B cell (primary cell): ENCODE results near the gene PLEKHG4B. TPM values are rescaled to one million over a fixed set of nuclear protein-coding genes. Genes with fewer than 3 reads are reported as not detected.

Source experiments
- ATAC-seq: fragments of 200-7000 bp; cut with Tn5 transposase; one replicate; pipeline ENCODE4 v1.10.0; 2021; ENCODE audit warnings: low read depth, mild to moderate bottlenecking, moderate number of reproducible peaks, moderate library complexity
- CTCF ChIA-PET: fragments of 350-600 bp; sonication (Branson Sonifier 250); formaldehyde crosslinking; loops from one replicate; lab custom pipeline; 2021; ENCODE audit warnings: antibody characterized with exemption, inconsistent platforms; lab: Charles Lee
- POLR2A ChIA-PET: fragments of 350-600 bp; sonication (Branson Sonifier 250); formaldehyde crosslinking; loops from one replicate; lab custom pipeline; 2021; ENCODE audit warnings: antibody characterized with exemption; lab: Charles Lee
- DNase-seq: peaks from one replicate; pipeline ENCODE4 v3.0.0; 2013
- H2AFZ ChIP-seq: 2 replicates; pipeline ENCODE4 v1.6.1; 2012; ENCODE audit warnings: mild to moderate bottlenecking, low read depth, low read length; ENCODE audit not compliant: insufficient read depth, poor library complexity, severe bottlenecking
- H3K27ac ChIP-seq, 2 donors: 1 replicate in 1 of 2; 2 replicates in 1 of 2; pipeline ENCODE4 v1.5.1; 2012 to 2013; ENCODE audit warnings: low read length in 2 of 2, mild to moderate bottlenecking in 2 of 2, moderate library complexity in 1 of 2
- H3K27me3 ChIP-seq, 4 experiments: fragments of 200-600 bp in 1 of 4; sonication (generic) in 1 of 4; replicated peaks in 1 of 4; 1 replicate in 2 of 4; 2 replicates in 2 of 4; pipeline versions ENCODE4 v1.6.1 to v1.7.0; 2013 to 2016; ENCODE audit warnings: low read length in 3 of 4, mild to moderate bottlenecking in 2 of 4, mixed read lengths in 1 of 4, moderate library complexity in 1 of 4; ENCODE audit not compliant: insufficient read depth in 4 of 4, control insufficient read depth in 3 of 4; ENCODE audit errors: control extremely low read depth in 1 of 4
- H3K36me3 ChIP-seq, 2 experiments: replicated peaks in 1 of 2; 1 replicate in 1 of 2; 2 replicates in 1 of 2; pipeline versions ENCODE4 v1.6.1 to v1.7.1; 2013; ENCODE audit warnings: low read length in 1 of 2; ENCODE audit not compliant: insufficient read depth in 2 of 2, control insufficient read depth in 1 of 2; ENCODE audit errors: control extremely low read depth in 1 of 2, extremely low read depth in 1 of 2
- H3K4me1 ChIP-seq, 2 donors: fragments of 200-600 bp in 1 of 2; sonication (generic) in 1 of 2; 1 replicate in 1 of 2; 2 replicates in 1 of 2; pipeline versions ENCODE4 v1.5.1 to v1.6.1; 2013 to 2017; ENCODE audit warnings: low read length in 2 of 2; ENCODE audit not compliant: control insufficient read depth in 2 of 2, insufficient read depth in 2 of 2
- H3K4me2 ChIP-seq: replicated peaks from 2 replicates; pipeline ENCODE3; 2012; ENCODE audit warnings: mild to moderate bottlenecking, low read depth, low read length; ENCODE audit not compliant: poor library complexity, severe bottlenecking
- H3K4me3 ChIP-seq, 5 experiments: fragments of 200-600 bp in 1 of 5; sonication (generic) in 1 of 5; 1 replicate in 3 of 5; 2 replicates in 2 of 5; pipeline versions ENCODE4 v1.5.1 to v1.7.0; 2011 to 2016; ENCODE audit warnings: low read length in 4 of 5, mild to moderate bottlenecking in 4 of 5, low read depth in 2 of 5, control low read depth in 1 of 5, moderate library complexity in 1 of 5; ENCODE audit not compliant: insufficient read depth in 1 of 5; ENCODE audit errors: control extremely low read depth in 1 of 5, extremely low read depth in 1 of 5
- H3K79me2 ChIP-seq: fragments of 200-600 bp; sonication (generic); one replicate; pipeline ENCODE4 v1.6.0; 2016; ENCODE audit warnings: low read length; ENCODE audit not compliant: control insufficient read depth, insufficient read depth
- H3K9ac ChIP-seq: fragments of 200-600 bp; sonication (generic); 2 replicates; pipeline ENCODE4 v1.6.1; 2017; ENCODE audit warnings: mild to moderate bottlenecking, low read length, moderate library complexity
- H3K9me3 ChIP-seq, 3 donors: one replicate each; pipeline versions ENCODE4 v1.6.1 to v1.7.1; 2013; ENCODE audit warnings: low read length in 2 of 3; ENCODE audit not compliant: control insufficient read depth in 2 of 3, insufficient read depth in 1 of 3; ENCODE audit errors: control extremely low read depth in 1 of 3
- H4K20me1 ChIP-seq: 2 replicates; pipeline ENCODE4 v1.6.0; 2012; ENCODE audit warnings: mild to moderate bottlenecking, low read length; ENCODE audit not compliant: insufficient read depth, control insufficient read depth, poor library complexity, severe bottlenecking
- H3K27ac Mint-ChIP-seq: one replicate; pipeline ENCODE4 v1.8.0; 2021; ENCODE audit warnings: mixed read lengths
- H3K27me3 Mint-ChIP-seq: one replicate; pipeline ENCODE4 v1.8.0; 2021; ENCODE audit warnings: mixed read lengths
- H3K4me1 Mint-ChIP-seq: one replicate; pipeline ENCODE4 v1.8.0; 2021; ENCODE audit warnings: mixed read lengths
- H3K4me3 Mint-ChIP-seq: one replicate; pipeline ENCODE4 v1.8.0; 2021; ENCODE audit warnings: mixed read lengths
- H3K9me3 Mint-ChIP-seq: one replicate; pipeline ENCODE4 v1.8.0; 2022; ENCODE audit warnings: mixed read lengths; ENCODE audit not compliant: insufficient read depth
- CTCF ChIP-seq: fragments of 200-600 bp; IDR thresholded peaks from one replicate; pipeline ENCODE4 v1.8.0; 2022; ENCODE audit warnings: antibody characterized with exemption, mild to moderate bottlenecking
- EZH2 ChIP-seq: IDR thresholded peaks from 2 replicates; pipeline ENCODE4 v1.6.1; 2012; ENCODE audit warnings: borderline replicate concordance, low read depth, mild to moderate bottlenecking, moderate library complexity, low read length; ENCODE audit not compliant: insufficient read depth, poor library complexity, severe bottlenecking
- WGBS: methylation state at CpG from one replicate; pipeline ENCODE4 v1.1.5; 2013; ENCODE audit warnings: missing lambda C conversion rate; ENCODE audit not compliant: insufficient coverage; 5-methylcytosine and 5-hydroxymethylcytosine counted together
- intact Hi-C: fragments of 100-400 bp; cut with micrococcal nuclease; formaldehyde crosslinking; loops from one replicate; pipeline ENCODE4 v1.10.0; 2022
- polyA plus RNA-seq: library from polyadenylated mRNA; depleted of rRNA; stranded (reverse); fragments of >200 nt; gene quantifications from 2 replicates; pipeline ENCODE4 v1.2.3, GENCODE V29; 2012
- total RNA-seq, 2 donors: library from RNA; stranded (reverse); fragments of 120-200 nt in 1 of 2; gene quantifications; 1 replicate in 1 of 2; 2 replicates in 1 of 2; pipeline versions ENCODE4 v1.2.3 to v1.2.4, GENCODE V29; 2013 to 2022

Gene PLEKHG4B
- total and polyA plus RNA-seq, 2 donors (not counting 1 experiment from before 2014, with no cell fraction given) = not detected

- Histone ChIP-seq H3K4me1 (peaks cover 9 to 17% of the 10 kb centered on the region in 2 donors), H3K27me3 (peaks cover 0 to 20% (median 2%) of the 10 kb centered on the region in 4 experiments), H3K4me2 (no peak overlapping the region), H2AFZ (no peak overlapping the region), H3K36me3 (no peaks in the 10 kb centered on the region), H4K20me1 (no peaks in the 10 kb centered on the region), H3K79me2 (no peaks in the 10 kb centered on the region), H3K9me3 (no peaks in the 10 kb centered on the region), H3K9ac (no peak overlapping the region), H3K27ac (no peak overlapping the region), H3K4me3 (no peak overlapping the region)
- H3K4me3 Mint-ChIP-seq = no peak overlapping the region
- WGBS = 85% methylated on average over 25 of the region's 28 CpGs
- intact Hi-C loops = no loop called here
- H3K9me3 Mint-ChIP-seq = no peaks in the 10 kb centered on the region
- CTCF ChIA-PET = interaction anchor here (2.6 kb wide), 1 partner anchor 239 kb away, joined by 18 read pairs; no protein-coding TSS in a partner anchor
- no peak overlapping the region for H3K27ac Mint-ChIP-seq
- POLR2A ChIA-PET = no interaction called here
- DNase-seq = no peak
- peaks cover 15% of the 10 kb centered on the region for H3K4me1 Mint-ChIP-seq
- no peak for TF ChIP-seq CTCF
- TF ChIP-seq EZH2 = no peak
- peaks cover 9% of the 10 kb centered on the region for H3K27me3 Mint-ChIP-seq
- no peak for ATAC-seq
Measured at GRCh38 chr5:186091-187041, 94.4 kb downstream of the PLEKHG4B start.

DNA sequence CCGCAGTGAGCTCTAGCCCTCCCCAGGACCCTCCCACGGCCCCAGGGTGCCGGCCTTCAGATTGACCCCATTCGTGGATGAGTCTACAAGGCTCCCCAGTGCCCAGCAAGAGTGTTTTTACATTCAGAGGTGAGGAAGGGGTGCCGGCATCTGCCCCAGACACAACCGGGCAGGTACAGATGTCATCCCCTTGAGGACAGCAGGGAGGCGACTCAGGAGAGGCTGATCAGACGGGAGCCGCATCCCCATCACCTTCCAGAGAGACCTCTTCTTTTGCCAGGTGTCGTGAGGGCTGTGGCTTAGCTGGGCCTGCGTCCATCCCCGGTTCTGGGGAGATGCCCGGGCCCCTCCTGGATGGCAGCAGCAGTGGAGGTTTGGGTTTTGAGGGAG, 95.1 kb downstream of the PLEKHG4B start:
- no peak for DNase-seq
- H3K4me1 Mint-ChIP-seq = peaks cover 16% of the 10 kb centered on the region
- WGBS = 67% methylated on average over 3 of the region's 13 CpGs
- no peak overlapping the region for H3K9ac ChIP-seq
- ATAC-seq = no peak
- H3K36me3 ChIP-seq = no peaks in the 10 kb centered on the region
- no peak overlapping the region for H3K27ac Mint-ChIP-seq
- no peak overlapping the region for H3K4me2 ChIP-seq
- CTCF ChIA-PET = interaction anchor here (2.0 to 2.6 kb wide), 2 partner anchors 238 to 244 kb away, joined by 7 to 18 read pairs; no protein-coding TSS in a partner anchor
- H3K4me3 ChIP-seq = no peak overlapping the region
- POLR2A ChIA-PET = no interaction called here
- H3K9me3 Mint-ChIP-seq = no peaks in the 10 kb centered on the region
- no peaks in the 10 kb centered on the region for H3K9me3 ChIP-seq
- no peaks in the 10 kb centered on the region for H4K20me1 ChIP-seq
- no peak overlapping the region for H2AFZ ChIP-seq
- H3K27me3 ChIP-seq = peaks cover 0 to 26% (median 2%) of the 10 kb centered on the region in 4 experiments
- no peak overlapping the region for H3K27ac ChIP-seq
- intact Hi-C loops = no loop called here
- no peaks in the 10 kb centered on the region for H3K79me2 ChIP-seq
- H3K4me3 Mint-ChIP-seq = no peak overlapping the region
- TF ChIP-seq EZH2 = no peak
- TF ChIP-seq CTCF = no peak
- peaks cover 9% of the 10 kb centered on the region for H3K27me3 Mint-ChIP-seq
- H3K4me1 ChIP-seq = peaks cover 15 to 19% of the 10 kb centered on the region in 2 donors
